Measurements from ENCODE around the gene CDH23.

The CDH23 gene

GRCh38 chr10:71708897-71709882 lies 312.5 kb downstream of the CDH23 start:
- DNase-seq (ENCODE audit: low read depth) = no peak

- no peak for DNase-seq (ENCODE audit: low read depth)
Measured at GRCh38 chr10:71710519-71710918, 313.8 kb downstream of the CDH23 start.

GRCh38 chr10:71711052-71711623 lies 314.4 kb downstream of the CDH23 start:
- DNase-seq (ENCODE audit: low read depth) = no peak

GRCh38 chr10:71712170-71712569 lies 315.4 kb downstream of the CDH23 start:
- no peak for DNase-seq (ENCODE audit: low read depth)

GRCh38 chr10:71712572-71713134 lies 315.9 kb downstream of the CDH23 start:
- no peak for DNase-seq (ENCODE audit: low read depth)

- no peak for DNase-seq (ENCODE audit: low read depth)
Measured at GRCh38 chr10:71713135-71714030, 316.7 kb downstream of the CDH23 start.

- no peak for DNase-seq (ENCODE audit: low read depth)
Measured at GRCh38 chr10:71714031-71714410, 317.3 kb downstream of the CDH23 start.

- no peak for DNase-seq (ENCODE audit: low read depth)
Measured at GRCh38 chr10:71714592-71714991, 317.9 kb downstream of the CDH23 start.

- DNase-seq (ENCODE audit: low read depth) = no peak
Measured at GRCh38 chr10:71715026-71715425, 318.3 kb downstream of the CDH23 start.

GRCh38 chr10:71715860-71716259 lies 319.1 kb downstream of the CDH23 start:
- no peak for DNase-seq (ENCODE audit: low read depth)

- DNase-seq (ENCODE audit: low read depth) = no peak
Measured at GRCh38 chr10:71716426-71716825, 319.7 kb downstream of the CDH23 start.

GRCh38 chr10:71717056-71717455 lies 320.3 kb downstream of the CDH23 start:
- no peak for DNase-seq (ENCODE audit: low read depth)

GRCh38 chr10:71717551-71717951 lies 320.8 kb downstream of the CDH23 start:
- no peak for DNase-seq (ENCODE audit: low read depth)

GRCh38 chr10:71718165-71718698 lies 321.5 kb downstream of the CDH23 start:
- DNase-seq (ENCODE audit: low read depth) = no peak

GRCh38 chr10:71719042-71719441 lies 322.3 kb downstream of the CDH23 start:
- DNase-seq (ENCODE audit: low read depth) = no peak

- DNase-seq (ENCODE audit: low read depth) = no peak
Measured at GRCh38 chr10:71719464-71720201, 322.9 kb downstream of the CDH23 start, which contains the start of gene C10orf105. C10orf105 (minus strand) TSS chr10:71719778; CDS start chr10:71716337, 3,441 bp downstream.

GRCh38 chr10:71720288-71720687 lies 323.6 kb downstream of the CDH23 start:
- no peak for DNase-seq (ENCODE audit: low read depth)

GRCh38 chr10:71721313-71721712 lies 324.6 kb downstream of the CDH23 start:
- DNase-seq (ENCODE audit: low read depth) = no peak

- no peak for DNase-seq (ENCODE audit: low read depth)
Measured at GRCh38 chr10:71722849-71723248, 326.1 kb downstream of the CDH23 start.

GRCh38 chr10:71723311-71723710 lies 326.6 kb downstream of the CDH23 start:
- DNase-seq (ENCODE audit: low read depth) = no peak

GRCh38 chr10:71724539-71724938 lies 327.8 kb downstream of the CDH23 start:
- DNase-seq (ENCODE audit: low read depth) = no peak
